ENCODE data around the gene GLYAT.
"Not testable (repeated sequence)": the region's sequence is repeated elsewhere in the genome, so short reads cannot be mapped to it uniquely, and the experiment has no call there.

GLYAT gene

DNA sequence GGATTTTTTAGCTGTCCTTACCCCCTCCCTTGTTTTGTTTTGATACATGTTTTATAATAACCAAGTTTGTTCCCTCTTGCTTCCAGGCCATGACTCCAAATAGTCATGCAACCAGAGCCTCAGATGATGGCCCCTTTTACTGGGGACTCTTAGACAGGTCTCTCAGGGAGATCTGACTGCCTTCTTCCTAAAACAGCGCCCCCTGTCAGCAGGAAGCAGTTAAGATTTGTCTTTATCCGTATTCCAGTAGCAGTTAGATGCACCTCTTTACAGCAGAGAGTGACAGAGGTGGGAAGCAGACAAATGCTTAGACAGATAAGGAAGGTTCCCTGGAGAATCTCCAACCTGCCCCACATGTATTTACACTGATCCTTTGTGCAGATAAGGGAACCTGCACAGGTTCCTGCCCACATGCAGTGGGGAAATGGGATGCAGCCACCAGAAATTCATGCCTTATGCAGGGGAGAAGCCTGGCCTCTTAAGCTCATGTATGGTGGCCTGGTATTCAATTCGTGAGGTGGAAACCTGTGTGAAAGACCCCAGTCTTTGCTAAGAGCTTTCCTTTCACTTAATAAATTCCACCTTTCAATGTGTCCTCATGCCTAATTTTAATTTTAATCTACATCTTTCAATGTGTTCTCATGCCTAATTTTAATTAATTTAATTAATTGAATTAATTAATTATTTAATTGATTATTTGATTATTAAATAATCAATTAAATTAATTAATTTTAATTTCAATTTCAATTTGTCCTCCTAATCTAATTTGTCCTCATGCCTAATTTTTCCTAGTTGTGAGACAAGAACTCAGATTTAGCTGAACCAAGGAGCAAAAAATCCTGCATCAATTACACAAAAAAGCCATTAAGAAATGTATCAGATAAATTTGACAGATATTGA, 11.5 kb upstream of the GLYAT start:
- DNase-seq, result no peak

DNA sequence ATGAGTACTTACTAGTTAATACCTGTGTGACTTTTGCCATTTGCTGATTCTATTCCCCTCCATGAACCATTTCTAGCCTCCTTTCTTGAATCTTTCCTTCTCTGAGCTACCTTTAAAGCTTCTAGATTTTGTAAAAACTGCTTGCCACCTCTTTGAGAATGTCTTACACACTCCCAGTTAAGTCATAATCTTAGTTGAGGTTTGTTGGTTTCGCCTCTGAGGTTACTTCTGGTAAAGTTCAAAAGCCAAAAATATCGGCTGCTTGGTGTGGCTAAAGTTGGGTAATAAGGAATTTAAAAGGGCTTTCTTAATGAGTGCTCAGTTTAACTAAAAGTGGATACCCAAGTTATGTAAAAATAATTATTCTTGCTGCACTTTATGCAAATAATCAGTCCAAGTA, 10.4 kb upstream of the GLYAT start:
- DNase-seq, result no peak

DNA sequence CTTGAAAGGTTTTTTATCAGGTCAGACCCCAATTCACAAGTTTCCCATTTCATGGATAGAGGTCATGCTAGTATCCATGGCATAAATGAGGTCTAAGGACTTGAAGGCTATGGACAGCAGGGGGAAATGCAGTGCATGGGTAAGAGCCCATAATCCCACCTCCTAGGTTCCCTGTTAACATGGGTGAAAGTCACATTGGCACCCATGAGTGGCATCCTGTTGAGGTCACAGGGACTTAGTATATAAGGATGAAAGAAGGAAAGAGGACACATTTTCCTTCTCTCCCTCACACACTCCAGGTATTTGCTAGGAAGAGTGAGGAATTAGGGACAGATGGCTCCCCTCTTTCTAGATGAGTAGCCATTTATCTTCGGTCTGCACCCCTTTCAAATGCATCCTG, 9.4 kb upstream of the GLYAT start:
- DNase-seq, result no peak

DNA sequence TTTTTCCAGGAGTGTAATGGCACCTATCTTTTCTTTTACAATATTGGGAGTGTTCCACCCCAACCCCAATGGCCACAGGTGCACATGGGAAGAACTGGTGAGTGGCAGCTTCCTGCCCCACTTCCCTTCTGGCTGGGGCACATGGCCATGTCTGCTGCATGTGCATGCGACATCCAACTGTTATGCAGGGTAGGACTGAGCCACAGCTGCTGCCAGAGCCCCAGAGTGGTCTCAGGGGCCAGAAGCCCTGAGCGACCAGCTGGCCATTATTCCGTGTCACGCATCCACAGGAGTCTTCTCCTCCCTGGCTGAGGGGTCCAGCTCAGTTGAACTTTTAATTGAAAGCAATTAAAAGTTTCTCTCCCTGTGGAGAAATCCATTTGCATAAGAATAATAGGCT, 8.7 kb upstream of the GLYAT start:
- no peak for DNase-seq

DNA sequence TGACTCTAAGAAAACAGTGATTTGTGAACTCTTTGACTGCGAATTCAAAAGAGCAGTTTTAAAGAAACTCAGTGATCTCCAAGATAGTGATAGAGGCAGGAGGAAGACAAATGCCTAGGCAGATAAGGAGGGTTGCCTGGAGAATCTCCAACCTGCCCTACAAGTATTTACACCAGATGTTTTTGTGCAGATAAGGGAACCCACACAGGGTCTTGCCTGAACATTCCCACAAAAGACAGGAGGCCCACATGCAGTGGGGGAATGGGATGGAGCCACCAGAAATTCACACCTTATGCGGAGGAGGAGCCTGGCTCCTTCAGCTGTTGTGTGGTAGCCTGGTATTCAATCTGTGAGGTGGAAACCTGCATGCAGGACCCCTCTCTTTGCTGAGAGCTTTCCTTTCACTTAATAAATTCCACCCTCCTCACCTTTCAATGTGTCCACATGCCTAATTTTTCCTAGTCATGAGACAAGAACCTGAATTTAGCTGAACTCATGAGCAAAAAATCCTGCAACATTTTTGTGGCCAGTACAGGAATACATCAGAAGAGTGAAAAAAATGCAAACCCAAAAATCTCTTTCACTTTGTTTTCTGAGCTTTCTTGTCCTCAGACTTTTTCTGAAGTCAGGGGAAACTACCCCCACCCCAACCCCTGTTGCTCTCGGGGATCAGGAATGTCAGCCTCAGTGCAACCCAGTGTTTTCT, 8.1 kb upstream of the GLYAT start:
- DNase-seq, result no peak

DNA sequence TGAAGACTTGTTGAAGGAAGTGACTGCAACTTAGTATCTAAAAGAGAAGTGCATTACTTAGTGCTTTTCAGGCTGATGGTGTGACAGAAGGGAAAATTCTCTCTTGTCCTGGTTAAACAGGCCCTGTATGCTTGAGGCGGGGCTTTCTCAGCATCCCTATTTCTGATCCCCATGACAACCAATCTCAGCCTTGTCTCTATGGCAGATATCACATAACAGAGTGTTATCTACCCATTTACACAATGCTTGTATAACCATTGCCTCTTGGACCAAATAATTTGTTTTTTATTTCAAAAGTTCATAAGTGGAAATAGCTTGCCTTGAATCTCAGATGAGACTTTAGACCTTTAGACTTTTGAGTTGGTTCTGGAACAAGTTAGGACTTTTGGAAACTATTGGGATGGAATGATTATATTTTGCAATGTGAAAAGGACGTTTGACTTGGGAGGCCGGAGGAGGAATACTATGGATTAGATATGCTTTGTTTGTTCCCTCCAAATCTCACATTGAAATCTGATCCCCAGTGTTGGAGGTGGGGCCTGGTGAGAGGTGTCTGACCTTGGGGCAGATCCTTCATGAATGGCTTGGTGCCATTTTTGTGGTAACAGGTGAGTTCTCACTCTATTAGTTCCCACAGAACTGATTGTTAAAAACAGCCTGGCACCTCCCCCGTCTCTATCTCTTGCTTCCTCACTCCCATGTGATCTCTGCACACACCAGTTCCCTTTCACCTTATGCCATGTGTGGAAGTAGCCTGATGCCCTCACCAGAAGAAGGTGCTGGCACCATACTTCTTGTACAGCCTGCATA, 3.1 kb upstream of the GLYAT start:
- no peak for DNase-seq

DNA sequence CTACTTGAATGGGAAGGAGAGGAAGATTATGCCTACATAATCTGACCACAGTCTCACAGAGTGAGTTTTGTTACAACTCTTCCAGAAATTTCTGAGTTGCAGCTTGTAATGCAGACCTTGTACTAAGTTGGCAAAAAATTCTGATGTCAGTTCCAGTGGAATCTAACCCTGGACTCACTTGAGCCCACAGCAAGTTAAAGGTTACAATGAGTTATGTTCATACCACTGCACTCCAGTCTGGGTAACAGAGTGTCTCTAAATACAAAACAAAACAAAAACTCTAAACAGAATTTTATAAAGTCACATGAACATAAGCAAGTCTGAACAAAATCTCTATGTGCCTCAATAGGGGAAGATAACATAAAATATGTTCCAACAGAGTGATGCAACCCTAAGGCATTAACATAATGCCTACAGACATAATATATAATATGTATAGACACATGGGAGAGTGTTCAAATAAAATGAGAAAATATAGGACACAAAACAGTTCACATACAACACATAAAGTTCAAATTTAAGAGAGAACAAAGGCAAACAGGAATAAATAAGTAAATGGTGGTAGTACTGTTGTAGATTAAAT, 1.1 kb downstream of the GLYAT start:
- DNase-seq, result no peak

DNA sequence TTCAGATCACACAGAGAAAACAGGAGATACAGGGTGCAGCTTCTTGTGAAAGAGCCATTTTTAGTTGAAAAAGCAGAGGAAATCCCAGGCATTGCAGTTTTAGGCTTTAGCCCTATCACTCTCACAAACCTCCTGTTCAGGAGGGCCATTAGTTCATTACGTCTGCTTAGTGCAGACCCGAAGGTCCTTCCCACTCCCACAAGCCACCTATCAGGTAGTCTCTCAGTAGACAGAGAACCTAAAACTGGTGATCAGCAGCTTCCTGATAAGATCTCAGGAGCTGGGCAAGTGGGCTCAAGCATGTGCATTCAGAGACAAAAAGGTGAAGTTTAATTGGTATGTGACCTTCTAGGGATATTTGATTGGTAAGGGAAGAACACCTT, 4.3 kb downstream of the GLYAT start:
- DNase-seq, result no peak

DNA sequence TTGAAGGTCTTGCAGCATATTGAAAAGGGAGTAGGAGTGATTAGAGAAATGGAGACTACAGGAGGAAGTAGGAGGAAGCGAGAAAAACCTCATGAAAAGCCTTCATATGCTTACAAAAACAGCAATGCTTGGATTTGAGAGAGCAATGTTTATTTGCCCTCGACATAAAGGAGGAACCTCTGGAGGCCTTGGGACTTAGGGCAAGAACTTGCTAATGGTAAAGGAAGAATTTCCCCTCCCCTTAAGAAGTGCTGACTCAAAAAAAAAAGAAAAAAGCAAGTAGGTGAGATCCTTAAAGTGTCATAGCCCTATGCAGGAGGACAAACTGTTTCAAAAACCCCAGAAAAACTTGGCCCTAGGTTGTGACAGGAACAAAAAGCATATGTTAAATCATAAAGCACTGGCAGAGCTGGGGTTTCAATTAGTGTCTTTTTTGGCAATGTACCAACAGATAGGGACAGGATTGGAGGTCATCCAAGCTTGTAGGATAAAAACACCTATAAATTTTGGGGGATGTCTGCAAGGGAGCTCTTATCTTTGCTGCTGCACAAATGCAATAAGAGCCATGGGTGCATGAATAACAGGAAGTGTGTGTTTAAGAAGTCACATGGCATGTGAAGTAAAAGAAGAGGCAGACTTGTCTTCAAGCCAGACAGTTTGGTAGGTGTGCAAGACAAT, 4.9 kb downstream of the GLYAT start:
- no peak for DNase-seq

DNA sequence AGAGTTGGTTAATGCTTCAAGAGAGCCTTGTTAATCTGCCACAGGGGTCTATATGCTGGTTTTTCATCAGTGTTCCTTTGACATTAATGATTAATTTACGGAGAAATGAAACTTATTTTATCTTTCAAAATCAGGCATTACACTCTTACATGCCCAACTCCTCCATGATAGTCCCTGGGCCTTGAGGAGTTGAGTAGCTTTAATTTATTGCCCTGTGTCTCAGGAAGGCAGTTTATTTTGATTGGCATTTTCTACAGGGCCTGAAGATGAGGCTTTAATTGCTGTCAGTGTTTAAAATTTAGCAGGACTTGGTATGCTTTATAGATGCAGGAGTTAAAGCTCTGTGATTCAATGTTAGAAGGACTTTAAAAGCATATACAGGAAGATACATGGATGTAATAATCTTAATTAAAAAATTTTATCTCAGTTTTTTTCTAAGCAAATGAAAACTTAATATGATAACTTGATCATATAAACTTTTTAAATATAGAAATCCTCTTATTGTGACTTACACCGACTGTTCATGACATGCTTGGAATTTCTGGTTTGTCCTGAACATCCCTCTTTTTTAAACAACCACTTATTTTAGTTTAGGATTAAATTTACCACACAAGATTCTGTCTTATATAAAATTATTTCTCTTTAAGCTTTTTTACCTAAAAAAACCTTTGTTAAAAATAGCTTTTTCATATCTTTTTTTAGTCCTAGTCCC, 12.2 kb downstream of the GLYAT start:
- no peak for DNase-seq

DNA sequence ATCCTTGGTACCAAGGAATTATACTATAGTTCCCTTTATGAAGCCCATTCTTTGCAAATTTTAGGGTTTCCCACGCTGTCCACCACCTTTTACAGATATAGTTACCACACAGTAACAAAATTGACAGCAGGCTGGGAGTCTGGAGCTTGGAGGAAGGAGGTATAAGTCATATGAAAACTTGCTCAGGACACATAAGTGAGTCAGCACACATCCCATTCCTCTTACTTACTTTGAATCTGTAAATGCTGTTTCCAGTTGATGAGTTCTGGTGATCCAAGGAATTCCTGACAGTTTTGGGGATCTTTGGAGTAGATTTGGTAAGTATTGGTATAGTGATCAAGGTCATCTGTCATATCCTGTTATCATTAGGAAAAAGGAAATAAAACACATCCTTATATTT, 19.2 kb downstream of the GLYAT start:
- no peak for DNase-seq

DNA sequence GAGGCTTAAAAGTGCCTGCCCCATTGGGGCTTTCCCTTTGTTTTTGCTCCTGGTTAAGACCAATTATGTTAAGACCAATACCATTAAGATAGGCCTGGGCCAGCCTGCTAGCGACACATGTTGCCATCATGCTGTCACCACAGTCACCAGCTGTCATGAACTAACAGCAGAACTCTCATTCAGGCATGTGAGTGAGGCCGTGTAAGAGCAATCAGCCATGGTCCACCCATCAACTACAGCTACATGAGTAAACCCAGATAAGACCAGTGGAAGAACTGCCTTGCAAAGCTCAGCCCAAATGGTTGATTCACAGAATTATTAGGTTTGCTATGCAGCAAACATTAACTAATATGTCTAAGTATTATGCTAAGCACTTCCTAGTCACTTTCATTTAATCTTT, 19.9 kb downstream of the GLYAT start:
- no peak for DNase-seq

DNA sequence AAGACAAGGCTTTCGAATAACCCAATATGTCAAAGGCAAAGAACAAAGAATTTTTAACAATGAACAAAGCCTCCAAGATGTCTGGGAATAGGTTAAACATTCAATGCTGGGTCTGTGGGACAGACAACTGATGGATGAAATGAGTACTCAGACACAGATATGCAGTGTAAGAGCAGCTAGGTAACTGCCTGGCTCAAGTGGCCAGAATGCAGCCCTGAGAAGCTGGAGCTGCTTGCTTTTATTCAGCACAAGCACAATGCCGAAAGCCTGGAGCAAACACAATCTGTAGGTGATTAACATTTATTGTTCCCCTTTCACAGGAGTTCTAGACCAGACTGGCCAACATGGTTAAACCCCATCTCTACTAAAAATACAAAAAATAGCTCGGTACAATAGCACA, 24.0 kb downstream of the GLYAT start:
- no peak for DNase-seq

DNA sequence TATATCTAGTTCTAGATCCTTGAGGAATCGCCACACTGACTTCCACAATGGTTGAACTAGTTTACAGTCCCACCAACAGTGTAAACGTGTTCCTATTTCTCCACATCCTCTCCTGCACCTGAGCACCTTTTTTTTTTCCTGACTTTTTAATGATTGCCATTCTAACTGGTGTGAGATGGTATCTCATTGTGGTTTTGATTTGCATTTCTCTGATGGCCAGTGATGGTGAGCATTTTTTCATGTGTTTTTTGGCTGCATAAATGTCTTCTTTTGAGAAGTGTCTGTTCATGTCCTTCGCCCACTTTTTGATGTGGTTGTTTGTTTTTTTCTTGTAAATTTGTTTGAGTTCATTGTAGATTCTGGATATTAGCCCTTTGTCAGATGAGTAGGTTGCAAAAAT, 34.9 kb downstream of the GLYAT start:
- not testable (repeated sequence) for DNase-seq

DNA sequence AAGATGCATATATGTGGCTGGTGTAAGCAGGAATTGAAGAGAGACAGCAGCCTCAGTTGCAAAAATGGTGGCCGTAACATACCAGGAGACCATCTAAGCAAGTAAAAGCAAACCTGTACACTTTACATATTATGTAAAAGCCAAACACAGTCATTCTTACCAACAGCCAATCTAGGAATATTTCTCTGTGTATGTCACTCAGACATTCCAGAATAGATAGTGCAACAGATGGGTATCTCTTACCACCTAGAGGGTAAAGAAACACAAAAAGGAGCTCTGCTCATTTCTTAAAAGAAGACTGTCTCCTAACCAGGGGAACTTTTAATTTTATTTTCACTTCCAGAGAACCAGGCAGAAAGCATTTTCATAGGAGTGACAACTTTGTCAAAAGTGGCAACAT, 38.7 kb downstream of the GLYAT start:
- DNase-seq, result no peak

DNA sequence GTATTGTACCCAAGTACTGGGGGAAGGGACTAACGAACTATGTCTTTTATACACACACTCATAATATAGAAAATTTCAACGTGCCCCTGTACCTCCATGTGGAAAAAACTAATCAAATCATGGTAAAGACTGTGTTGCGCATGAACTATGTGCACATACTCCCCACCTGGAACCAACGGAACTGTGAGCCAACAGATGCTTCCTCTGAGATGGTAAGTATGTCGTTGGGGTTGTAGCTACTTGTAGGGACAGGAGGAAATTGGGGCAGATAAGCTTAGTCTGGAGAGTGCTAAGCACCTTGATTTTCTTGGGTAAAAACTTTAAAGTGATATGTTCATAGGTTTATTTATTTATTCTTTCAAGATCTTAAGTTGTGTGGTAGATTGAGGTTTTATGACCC, 40.1 kb downstream of the GLYAT start:
- no peak for DNase-seq

DNA sequence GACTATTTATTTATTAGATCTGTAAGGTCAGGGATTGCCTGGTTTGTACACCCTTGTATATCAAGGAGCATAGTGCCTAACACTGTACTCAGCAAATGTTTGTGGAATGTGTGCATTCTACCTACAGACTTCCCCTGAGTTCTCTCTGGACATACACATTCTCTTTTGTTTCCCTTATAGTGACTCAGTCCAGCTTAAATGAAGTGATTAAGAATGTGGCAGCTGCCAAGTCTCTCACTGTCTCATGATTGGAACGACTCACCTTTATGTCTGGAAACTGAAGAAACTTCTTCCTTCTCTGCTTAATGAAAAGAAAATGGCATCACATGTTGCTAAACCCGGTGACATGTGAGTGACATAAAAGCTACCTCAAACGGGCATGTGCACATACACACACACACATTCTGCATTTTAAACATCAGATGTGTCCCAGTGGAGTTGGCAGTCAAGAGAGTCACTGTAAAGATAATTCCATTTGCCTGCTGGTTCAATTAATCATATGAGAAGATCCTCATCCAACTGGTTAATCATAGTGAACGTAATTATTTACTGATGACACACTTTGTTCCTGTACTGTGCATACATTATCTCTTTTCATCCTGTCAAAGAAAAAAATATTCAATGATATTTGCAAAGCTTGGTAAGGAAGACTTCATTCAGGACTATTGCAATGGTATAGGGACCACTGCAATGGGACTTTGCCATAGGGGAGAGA, 42.8 kb downstream of the GLYAT start:
- DNase-seq, result no peak

DNA sequence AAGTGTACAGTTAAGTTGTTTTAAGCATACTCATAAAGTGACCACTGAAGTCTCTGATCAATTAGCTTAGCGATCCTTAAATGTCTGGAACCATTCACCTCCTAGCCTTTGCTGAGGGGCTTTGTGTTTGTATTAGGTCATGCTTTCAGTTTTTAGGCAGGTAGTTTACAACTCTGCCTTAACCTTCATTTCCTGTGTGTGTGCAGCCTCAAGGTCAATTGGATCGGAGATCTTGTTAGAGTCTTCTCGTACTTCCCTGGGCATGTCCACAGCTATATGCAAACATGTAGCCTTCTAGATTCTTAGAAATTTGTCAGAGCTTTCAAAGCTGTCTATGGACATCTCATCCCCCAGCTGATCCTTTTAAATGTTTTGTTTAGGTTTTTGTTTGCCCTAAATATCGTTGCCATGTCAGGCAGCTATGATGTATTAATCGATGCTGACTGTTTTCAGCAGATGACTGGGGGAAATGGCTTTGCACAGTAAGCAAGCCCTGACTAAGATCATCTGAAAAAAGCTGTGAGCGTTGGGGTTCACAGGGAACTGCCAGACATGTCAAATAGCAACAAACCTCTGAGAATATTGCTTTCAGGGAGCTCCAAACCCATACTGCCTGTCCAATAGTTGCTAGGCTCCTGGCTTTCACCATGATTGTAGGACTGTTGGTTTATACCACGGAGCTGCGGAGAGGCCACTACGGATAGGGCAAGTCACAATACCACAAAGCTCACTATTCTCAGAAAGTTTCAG, 45.6 kb downstream of the GLYAT start:
- DNase-seq, result no peak

DNA sequence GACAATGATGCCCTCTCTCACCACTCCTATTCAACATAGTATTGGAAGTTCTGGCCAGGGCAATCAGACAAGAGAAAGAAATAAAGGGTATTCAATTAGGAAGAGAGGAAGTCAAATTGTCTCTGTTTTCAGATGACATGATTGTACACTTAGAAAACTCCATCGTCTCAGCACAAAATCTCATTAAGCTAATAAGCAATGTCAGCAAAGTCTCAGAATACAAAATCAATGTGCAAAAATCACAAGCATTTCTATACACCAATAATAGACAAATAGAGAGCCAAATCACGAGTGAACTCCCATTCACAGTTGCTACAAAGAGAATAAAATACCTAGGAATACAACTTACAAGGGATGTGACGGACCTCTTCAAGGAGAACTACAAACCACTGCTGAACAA, 49.1 kb downstream of the GLYAT start:
- DNase-seq, result not testable (repeated sequence)

DNA sequence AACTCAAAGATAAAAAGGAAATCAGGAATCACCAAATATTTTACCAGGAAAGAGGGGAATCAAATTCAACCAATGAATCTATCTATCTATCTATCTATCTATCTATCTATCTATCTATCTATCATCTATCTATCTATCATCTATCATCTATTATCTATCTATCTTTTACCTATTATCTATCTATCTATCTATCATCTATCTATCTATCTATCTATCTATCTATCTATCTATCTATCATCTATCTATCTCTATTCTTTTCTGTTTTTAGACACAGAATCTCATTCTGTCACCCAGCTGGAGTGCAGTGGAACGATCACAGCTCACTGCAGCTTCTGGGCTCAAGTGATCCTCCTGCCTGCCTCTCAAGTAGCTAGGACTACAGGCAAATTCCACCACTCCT, 54.2 kb downstream of the GLYAT start:
- not testable (repeated sequence) for DNase-seq

Data from right hindlimb (tissue), 1 donor.